HG03565 (cell line): ENCODE data around the gene ADCYAP1R1.
"Not testable (repeated sequence)": the region's sequence is repeated elsewhere in the genome, so short reads cannot be mapped to it uniquely, and the experiment has no call there.

ENCODE experiments used
- ATAC-seq: cut with Tn5 transposase; IDR thresholded peaks from one replicate; pipeline ENCODE4 v1.9.1; 2021; ENCODE audit warnings: mild to moderate bottlenecking, moderate library complexity; ENCODE audit not compliant: unreplicated experiment

Gene ADCYAP1R1

GRCh38 chr7:31126976-31127375 lies 74.9 kb downstream of the ADCYAP1R1 start:
- no peak for ATAC-seq

GRCh38 chr7:31129067-31129466 lies 77.0 kb downstream of the ADCYAP1R1 start:
- ATAC-seq, result no peak

- ATAC-seq, result no peak
Measured at GRCh38 chr7:31133497-31133896, 81.4 kb downstream of the ADCYAP1R1 start.

GRCh38 chr7:31134246-31135188 lies 82.4 kb downstream of the ADCYAP1R1 start:
- peak; percentile 93 for ATAC-seq

GRCh38 chr7:31137234-31137633 lies 85.1 kb downstream of the ADCYAP1R1 start:
- ATAC-seq, result no peak

- no peak for ATAC-seq
Measured at GRCh38 chr7:31145339-31145738, 93.2 kb downstream of the ADCYAP1R1 start.

- no peak for ATAC-seq
Measured at GRCh38 chr7:31146030-31146429, 93.9 kb downstream of the ADCYAP1R1 start.

GRCh38 chr7:31146538-31146937 lies 94.4 kb downstream of the ADCYAP1R1 start:
- ATAC-seq, result no peak

- ATAC-seq, result no peak
Measured at GRCh38 chr7:31151849-31152248, 99.7 kb downstream of the ADCYAP1R1 start.

- ATAC-seq, result not testable (repeated sequence)
Measured at GRCh38 chr7:31153318-31153717, 101.2 kb downstream of the ADCYAP1R1 start.

- ATAC-seq, result no peak
Measured at GRCh38 chr7:31160941-31161340, 108.8 kb downstream of the ADCYAP1R1 start.
